Brain microvascular endothelial cell (primary cell): ENCODE results near the gene SLFN11.

ENCODE experiments used
- DNase-seq: peaks from one replicate; pipeline ENCODE4 v3.0.0-alpha.2; 2020
- H3K27ac ChIP-seq: fragments of 250-450 bp; sonication (Bioruptor Pico); 2 replicates; pipeline ENCODE4 v1.5.1; 2020; ENCODE audit warnings: mild to moderate bottlenecking, moderate library complexity
- H3K27me3 ChIP-seq: fragments of 250-450 bp; sonication (Bioruptor Pico); replicated peaks from 2 replicates; pipeline ENCODE4 v1.5.1; 2020; ENCODE audit warnings: mild to moderate bottlenecking
- H3K36me3 ChIP-seq: fragments of 250-450 bp; sonication (Bioruptor Pico); replicated peaks from 2 replicates; pipeline ENCODE4 v1.5.1; 2020; ENCODE audit warnings: mild to moderate bottlenecking
- H3K4me3 ChIP-seq: 2 replicates; pipeline ENCODE4 v1.5.1; 2011; ENCODE audit warnings: low read depth, mild to moderate bottlenecking, control low read depth, low read length, moderate library complexity
- in situ Hi-C: cut with HindIII; loops from 2 replicates; pipeline ENCODE4 v1.10.0; 2017; ENCODE audit warnings: low sequenced_read_pairs, low pct_ligation_motif_present
- TF ChIP-seq, protein P1 (sequence below): IDR thresholded peaks from 2 replicates; pipeline ENCODE4 v1.5.1; 2011; ENCODE audit warnings: low read depth, mild to moderate bottlenecking, moderate library complexity, low read length, control low read depth, inconsistent platforms; ENCODE audit errors: missing control alignments

SLFN11 gene

DNA sequence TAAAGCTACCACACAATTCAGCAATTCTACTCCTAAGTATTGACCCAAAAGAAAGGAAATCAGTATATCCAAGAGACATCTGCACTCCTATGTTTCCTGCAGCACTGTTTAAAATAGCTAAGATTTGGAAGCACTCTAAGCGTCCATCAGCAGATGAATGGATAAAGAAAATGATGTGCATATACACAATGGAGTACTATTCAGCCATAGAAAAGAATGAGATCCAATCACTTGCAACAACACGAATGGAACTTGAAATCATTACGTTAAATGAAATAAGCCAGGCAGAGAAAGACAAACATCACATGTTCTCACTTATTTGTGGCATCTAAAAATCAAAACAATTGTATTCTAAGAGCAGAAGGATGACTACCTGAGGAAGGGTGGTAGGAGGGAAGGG lies 1.5 kb downstream of the SLFN11 start:
- TF ChIP-seq, protein P1, sequence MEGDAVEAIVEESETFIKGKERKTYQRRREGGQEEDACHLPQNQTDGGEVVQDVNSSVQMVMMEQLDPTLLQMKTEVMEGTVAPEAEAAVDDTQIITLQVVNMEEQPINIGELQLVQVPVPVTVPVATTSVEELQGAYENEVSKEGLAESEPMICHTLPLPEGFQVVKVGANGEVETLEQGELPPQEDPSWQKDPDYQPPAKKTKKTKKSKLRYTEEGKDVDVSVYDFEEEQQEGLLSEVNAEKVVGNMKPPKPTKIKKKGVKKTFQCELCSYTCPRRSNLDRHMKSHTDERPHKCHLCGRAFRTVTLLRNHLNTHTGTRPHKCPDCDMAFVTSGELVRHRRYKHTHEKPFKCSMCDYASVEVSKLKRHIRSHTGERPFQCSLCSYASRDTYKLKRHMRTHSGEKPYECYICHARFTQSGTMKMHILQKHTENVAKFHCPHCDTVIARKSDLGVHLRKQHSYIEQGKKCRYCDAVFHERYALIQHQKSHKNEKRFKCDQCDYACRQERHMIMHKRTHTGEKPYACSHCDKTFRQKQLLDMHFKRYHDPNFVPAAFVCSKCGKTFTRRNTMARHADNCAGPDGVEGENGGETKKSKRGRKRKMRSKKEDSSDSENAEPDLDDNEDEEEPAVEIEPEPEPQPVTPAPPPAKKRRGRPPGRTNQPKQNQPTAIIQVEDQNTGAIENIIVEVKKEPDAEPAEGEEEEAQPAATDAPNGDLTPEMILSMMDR: no peak
- H3K4me3 ChIP-seq: no peak overlapping the region
- peaks cover 13% of the 10 kb centered on the region for H3K27me3 ChIP-seq
- no peak for DNase-seq
- in situ Hi-C loops: no loop called here
- H3K27ac ChIP-seq: no peak overlapping the region
- no peaks in the 10 kb centered on the region for H3K36me3 ChIP-seq

DNA sequence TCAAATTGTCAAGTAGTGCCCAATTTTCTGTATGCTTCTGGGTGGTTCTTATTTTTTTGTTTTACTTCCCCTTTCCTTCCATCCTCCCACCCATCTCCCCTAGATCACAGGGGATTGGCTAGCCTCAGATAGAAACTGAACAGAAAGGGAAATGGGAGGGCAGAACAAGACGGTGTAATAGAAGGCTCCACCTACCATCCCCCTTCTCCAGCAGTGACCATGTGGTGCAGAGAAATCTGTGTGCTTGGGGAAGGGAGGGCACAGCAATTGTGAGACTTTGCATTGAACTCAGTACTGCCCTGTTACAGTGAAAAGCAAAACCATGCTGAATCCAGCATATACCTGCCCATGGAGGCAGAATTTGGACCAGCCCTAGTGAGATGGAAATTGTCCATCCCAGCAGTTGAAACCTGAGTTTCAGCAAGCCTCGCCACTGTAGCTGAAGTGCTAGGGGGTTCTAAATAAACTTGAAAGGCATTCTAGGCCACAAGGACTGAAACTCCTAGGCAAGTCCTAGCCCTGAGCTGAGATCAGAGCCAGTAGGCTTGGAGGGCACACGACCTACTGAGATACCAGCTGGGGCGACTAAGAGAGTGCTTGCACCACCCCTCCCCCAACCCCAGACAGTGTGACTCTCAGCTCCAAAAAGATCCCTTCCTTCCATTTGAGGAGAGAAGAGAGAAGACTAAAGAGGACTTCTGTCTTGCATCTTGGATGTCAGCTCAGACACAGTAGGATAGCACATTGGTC lies 5.2 kb downstream of the SLFN11 start:
- Histone ChIP-seq H3K27me3 (peaks cover 10% of the 10 kb centered on the region), H3K4me3 (no peak overlapping the region), H3K36me3 (no peaks in the 10 kb centered on the region), H3K27ac (no peak overlapping the region)
- no peak for DNase-seq
- TF ChIP-seq, protein P1: no peak
- in situ Hi-C loops: no loop called here

DNA sequence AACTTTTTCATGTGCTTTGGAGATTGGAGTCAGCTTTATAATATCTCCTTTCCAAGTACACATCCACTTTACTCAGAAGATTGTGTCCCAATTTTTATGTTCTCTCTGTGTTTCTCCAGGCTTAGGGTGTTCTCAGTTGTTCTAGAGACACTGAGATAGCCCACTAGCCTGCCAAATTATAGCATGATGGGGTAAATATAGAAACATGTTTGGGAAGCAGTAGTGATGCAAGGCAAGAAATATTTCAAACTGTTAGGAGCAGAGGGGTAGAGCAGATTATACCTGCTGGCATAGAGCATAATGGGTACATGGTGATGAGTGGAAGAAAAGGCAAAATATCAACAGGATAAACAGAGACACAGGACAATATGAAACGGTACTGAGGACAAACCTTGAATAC lies 12.4 kb downstream of the SLFN11 start:
- DNase-seq: no peak
- Histone ChIP-seq H3K4me3 (no peak overlapping the region), H3K36me3 (no peaks in the 10 kb centered on the region), H3K27ac (no peak overlapping the region), H3K27me3 (no peaks in the 10 kb centered on the region)
- in situ Hi-C loops: no loop called here
- TF ChIP-seq, protein P1: no peak

DNA sequence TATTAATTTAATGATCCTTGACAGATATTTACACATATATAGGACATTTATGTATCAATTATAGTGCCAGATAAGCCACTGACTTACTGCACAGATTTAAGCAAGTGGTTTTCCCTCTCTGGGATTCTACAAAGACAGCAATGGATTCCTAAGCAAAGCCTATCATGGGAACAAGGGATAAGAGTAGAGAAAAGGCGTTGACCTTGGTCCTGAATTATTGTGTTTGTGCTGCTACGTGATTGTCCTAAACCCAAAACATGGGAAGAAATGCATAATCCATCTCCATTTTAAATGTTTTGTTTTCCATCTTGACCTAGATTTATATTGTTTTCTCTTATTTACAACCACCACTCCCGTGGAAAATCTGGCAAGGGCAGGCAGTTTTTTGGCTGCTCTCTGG lies 14.0 kb downstream of the SLFN11 start:
- Histone ChIP-seq H3K36me3 (no peaks in the 10 kb centered on the region), H3K27me3 (no peaks in the 10 kb centered on the region), H3K27ac (no peak overlapping the region), H3K4me3 (no peak overlapping the region)
- in situ Hi-C loops: no loop called here
- no peak for DNase-seq
- TF ChIP-seq, protein P1: no peak

DNA sequence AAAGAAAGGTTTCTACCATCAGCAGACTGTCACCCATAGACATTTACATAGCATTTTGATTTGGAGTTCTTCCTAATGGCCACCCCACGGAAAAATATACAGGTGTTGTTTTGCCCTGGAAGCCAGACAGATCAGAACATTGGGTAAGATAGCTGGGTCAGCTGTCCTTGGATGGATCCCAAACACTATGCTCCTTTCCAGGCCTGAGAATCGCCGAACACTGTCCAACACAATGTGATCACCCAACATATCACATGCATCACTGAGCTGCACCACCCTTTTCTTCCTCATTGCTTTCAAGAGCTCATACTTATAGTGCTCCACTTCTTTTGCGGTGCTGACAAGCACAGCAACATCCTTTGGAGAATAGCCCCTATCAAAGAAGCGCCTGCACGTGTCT lies 21.1 kb downstream of the SLFN11 start:
- TF ChIP-seq, protein P1: no peak
- no peaks in the 10 kb centered on the region for H3K27me3 ChIP-seq
- no peaks in the 10 kb centered on the region for H3K36me3 ChIP-seq
- H3K27ac ChIP-seq: no peak overlapping the region
- H3K4me3 ChIP-seq: no peak overlapping the region
- in situ Hi-C loops: no loop called here
- no peak for DNase-seq

GRCh38 chr17:35350493-35350892 lies 22.9 kb downstream of the SLFN11 start:
- Histone ChIP-seq H3K27ac (no peak overlapping the region), H3K4me3 (no peak overlapping the region), H3K36me3 (no peaks in the 10 kb centered on the region), H3K27me3 (peaks cover under 1% of the 10 kb centered on the region)
- TF ChIP-seq, protein P1: no peak
- in situ Hi-C loops: no loop called here
- DNase-seq: no peak
